T-helper 1 cell treated with Interleukin-12 subunit alpha and Interleukin-12 subunit beta and Interleukin-4 antibody, amounts not matched to agents 30 ng/mL and 1 ng/mL, for 36 hours (primary cell): Measurements from ENCODE around the gene MAP3K21. TPM values are rescaled to one million over a fixed set of nuclear protein-coding genes. Genes with fewer than 3 reads are reported as not detected.

Source experiments
- intact Hi-C: fragments of 100-400 bp; cut with micrococcal nuclease; formaldehyde crosslinking; loops from one replicate; pipeline ENCODE4 v1.15.1; 2024
- total RNA-seq: library from RNA; stranded (reverse); gene quantifications from 2 replicates; pipeline ENCODE4 v1.2.3, GENCODE V29; 2022

The MAP3K21 gene
- total RNA-seq, 1 donor from 2014 or later: 0.91 TPM

GRCh38 chr1:233320023-233320422 lies 7.5 kb upstream of the MAP3K21 start:
- intact Hi-C loops: no loop called here

GRCh38 chr1:233323718-233324117 lies 3.8 kb upstream of the MAP3K21 start:
- intact Hi-C loops: no loop called here

DNA sequence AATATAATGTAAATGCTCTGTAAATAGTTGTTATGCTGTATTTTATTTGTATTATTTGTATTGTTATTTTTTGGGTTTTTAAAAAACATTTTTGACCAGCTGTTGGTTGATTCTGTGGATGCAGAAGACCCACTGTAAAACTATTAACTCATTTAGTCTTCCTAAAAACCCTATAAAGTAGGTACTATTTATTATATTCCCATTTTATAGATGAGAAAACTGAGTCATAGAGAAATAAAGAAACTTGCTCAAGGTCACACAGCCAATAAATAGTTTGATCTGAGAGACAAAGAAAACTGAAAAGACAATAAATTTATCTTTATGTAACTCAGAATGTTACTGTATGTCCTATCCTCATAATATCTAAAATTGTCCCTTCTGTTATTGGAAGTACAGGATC lies 1.2 kb upstream of the MAP3K21 start:
- intact Hi-C loops: no loop called here

DNA sequence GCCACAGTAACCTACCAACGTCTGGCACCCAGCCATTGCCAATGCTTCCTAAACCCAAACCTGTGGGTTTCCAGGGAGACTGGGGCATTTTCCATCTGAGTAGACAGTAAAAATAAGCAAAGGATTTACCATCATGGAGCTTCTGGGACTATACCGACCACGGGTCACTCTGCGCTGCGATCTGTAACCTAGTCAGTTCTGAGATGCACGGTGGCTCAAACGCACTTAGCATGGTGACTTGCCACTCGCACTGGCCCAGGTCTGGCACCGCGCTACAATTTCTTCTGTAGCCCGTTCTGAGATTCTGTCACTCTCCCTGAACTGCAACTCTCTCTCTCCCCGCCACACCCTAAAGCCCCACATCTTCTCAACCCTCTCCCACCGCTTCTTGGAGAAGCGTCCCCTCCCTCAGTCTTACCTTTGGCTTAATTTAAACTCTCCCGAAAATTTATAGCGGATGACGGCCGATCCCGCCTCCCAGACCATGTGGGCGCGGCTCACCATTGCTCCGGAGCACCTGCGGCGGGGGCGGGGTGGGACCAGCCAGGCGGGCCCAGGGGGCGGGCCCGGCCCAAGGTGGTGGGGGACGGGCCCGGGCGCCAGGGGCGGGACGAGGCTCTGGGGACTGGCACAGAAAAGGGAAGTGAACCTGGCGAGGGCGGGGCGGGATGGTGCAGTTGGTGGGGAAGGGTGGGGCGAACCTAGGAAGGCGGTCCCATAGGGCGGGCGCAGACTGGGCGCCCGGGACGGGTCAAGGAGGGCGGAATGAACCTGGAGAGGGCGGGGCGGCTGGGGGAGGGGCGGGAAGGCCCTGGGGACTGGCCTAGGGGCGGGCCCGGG lies 493 bp upstream of the MAP3K21 start:
- intact Hi-C loops: loop anchor here (1.0 kb wide), 3 partner anchors 32 to 377 kb away; partner anchors contain the start of genes NTPCR and PCNX2

DNA sequence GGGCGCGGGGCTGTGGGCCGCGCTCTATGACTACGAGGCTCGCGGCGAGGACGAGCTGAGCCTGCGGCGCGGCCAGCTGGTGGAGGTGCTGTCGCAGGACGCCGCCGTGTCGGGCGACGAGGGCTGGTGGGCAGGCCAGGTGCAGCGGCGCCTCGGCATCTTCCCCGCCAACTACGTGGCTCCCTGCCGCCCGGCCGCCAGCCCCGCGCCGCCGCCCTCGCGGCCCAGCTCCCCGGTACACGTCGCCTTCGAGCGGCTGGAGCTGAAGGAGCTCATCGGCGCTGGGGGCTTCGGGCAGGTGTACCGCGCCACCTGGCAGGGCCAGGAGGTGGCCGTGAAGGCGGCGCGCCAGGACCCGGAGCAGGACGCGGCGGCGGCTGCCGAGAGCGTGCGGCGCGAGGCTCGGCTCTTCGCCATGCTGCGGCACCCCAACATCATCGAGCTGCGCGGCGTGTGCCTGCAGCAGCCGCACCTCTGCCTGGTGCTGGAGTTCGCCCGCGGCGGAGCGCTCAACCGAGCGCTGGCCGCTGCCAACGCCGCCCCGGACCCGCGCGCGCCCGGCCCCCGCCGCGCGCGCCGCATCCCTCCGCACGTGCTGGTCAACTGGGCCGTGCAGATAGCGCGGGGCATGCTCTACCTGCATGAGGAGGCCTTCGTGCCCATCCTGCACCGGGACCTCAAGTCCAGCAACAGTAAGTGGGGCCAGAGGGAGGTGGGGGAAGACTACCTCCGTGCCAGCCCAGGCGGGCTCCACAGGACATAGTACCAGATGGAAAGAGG lies 808 bp downstream of the MAP3K21 start:
- intact Hi-C loops: no loop called here

- intact Hi-C loops: no loop called here
Measured at GRCh38 chr1:233331676-233332519, 4.4 kb downstream of the MAP3K21 start.

DNA sequence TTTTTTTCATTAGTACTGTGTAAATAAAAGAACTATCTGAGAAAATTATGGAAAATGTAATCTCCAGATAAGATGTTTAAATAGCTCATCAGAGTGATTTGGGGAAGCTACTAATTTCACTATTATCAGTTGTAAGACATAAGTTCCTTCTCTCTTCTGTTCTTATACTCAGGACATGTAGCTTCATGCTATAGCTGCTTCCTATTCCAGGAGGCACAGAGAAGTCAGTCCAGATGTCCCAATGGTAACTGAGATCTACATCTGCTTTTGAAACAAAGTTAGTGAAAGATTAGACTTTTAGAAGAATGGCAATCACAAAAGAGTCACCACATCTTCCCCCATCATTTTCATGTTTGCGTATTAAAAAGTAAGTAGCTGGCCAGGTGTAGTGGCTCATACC lies 5.6 kb downstream of the MAP3K21 start:
- intact Hi-C loops: no loop called here

DNA sequence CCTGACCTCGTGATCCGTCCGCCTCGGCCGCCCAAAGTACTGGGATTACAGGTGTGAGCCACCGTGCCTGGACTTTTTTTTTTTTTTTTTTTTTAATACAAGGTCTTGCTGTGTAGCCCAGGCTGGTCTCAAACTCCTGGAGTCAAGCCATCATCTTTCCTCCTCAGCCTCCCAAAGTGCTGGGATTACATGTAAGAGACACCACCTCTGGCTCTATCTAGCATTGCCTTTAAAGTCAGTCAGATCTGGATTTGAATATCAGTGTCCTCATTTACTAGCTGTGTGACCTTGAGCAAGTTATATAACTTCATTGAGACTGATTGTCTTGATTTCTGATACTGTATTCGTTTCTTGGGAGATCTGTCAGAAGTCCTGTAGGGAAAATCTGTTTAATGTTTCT lies 6.6 kb downstream of the MAP3K21 start:
- intact Hi-C loops: no loop called here

GRCh38 chr1:233336554-233337456 lies 9.3 kb downstream of the MAP3K21 start:
- intact Hi-C loops: no loop called here

DNA sequence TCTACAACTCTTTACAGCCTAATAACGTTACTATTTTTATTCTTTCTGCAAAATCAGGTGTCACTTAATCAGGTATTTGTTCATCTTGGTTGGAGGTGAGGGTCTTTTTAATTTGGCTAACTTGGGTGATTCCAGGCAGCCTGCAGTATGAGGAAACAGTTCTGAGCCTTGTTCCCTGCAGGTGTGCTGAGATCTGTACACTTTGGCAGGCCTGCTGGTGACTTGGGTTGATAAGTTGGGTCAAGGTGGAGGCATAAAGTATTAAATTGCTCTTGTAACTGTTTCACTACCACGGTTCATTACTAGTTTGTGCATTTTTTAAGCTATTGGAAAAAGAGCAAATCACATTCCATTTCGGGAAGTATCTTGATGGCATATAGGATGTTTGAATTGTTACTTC lies 10.0 kb downstream of the MAP3K21 start:
- intact Hi-C loops: no loop called here

DNA sequence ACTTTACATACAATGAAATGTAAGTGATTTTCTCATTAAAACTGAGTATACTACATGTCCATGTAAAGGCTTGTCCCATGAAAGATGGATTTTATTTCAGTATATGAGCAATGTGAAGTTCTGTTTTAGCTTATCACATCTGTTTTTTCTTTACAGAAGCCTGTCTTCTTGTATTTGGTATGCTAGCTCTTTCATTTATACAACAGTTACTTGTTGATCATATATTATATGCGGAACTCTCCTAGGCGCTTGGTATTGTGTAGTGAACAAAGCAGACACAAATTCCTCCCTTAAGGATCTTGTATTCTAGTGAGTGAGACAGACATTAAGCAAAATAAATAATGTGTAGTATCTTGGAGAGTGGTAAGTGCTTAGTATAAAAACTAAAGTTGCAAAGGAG lies 10.6 kb downstream of the MAP3K21 start:
- intact Hi-C loops: no loop called here

- intact Hi-C loops: no loop called here
Measured at GRCh38 chr1:233340031-233340555, 12.6 kb downstream of the MAP3K21 start.

DNA sequence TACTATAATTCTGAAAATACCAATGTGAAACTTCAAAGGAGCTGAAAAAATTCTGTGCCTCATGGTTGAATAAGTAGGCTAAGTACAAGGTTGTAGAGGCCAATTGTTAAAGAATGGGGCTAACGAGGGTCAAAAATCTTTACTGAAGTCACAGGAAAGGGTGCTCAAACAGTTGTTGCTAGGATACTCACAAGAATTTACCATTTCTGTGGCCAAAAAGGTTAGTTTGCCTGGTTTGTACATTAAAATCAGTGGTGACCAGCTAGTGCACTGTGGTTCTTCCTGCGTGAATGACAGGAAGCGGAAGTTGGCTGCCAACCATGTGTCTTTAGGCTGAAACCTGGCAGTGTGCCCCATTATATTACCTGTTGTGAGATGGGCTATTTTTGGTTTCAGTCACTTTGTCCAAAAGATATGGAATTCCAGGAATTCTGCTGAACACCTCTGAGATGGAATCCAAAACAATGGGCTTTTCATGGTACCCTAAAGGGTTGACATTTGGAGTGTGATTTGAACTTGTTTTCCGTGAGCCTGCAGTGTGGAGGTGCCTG lies 13.5 kb downstream of the MAP3K21 start:
- intact Hi-C loops: no loop called here

DNA sequence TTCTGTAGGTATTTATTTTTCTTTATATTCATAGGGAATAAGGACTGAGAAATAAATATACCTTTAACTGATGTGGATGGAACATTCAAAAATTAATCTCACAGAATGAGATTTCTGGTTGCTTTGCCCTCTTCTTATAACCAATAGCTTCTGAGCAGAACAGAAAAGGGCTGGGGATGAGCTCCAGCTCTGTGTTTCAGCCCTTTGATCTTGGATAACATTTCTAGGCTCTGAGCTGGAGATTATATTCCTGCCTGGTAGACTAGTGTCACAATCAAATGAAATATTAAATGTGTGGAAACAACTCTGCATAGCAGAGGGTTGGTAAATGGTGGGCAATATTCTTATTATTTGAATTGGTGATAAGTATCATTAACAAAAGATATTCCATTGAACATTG lies 14.6 kb downstream of the MAP3K21 start:
- intact Hi-C loops: no loop called here

DNA sequence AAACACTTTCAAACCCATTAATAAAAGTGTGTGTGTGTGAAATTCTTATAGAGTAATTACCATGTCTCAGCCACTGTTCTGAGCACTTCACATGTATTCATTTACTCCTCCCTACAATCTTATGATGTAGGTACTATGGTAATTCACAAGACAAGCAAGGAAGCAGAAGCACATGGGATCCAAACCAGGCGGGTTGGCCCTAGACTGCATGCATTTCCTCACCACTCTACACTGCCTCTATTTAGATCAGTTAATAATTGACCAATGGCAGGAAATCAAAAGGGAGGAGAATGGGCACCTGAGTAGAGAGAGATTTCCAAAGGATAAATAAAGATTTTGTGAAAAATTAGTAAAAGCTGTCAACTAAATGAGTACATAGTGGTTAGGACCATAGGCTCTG lies 15.7 kb downstream of the MAP3K21 start:
- intact Hi-C loops: no loop called here

- intact Hi-C loops: loop anchor here (5.0 kb wide), 1 partner anchor 1645 kb away; no protein-coding TSS in a partner anchor
Measured at GRCh38 chr1:233347338-233347737, 19.8 kb downstream of the MAP3K21 start.

DNA sequence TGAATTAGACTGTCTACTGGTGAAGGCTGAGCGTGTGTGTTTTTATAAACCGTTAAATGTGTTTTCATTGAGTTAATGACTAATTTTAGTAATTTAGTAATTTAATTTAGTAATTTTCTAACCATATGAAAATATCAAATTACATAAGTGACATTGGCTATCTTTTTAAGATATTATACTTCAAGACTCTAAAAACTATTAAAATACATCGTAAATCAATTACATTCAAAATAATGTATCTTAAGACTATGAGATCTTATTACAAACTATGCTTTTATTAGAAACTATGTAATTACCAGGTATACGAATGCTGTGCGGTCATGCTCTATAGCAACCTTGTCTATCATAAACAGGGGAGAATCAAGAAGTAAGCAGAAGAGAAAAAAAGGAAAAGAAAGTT lies 21.6 kb downstream of the MAP3K21 start:
- intact Hi-C loops: loop anchor here (5.0 kb wide), 1 partner anchor 1647 kb away; no protein-coding TSS in a partner anchor

DNA sequence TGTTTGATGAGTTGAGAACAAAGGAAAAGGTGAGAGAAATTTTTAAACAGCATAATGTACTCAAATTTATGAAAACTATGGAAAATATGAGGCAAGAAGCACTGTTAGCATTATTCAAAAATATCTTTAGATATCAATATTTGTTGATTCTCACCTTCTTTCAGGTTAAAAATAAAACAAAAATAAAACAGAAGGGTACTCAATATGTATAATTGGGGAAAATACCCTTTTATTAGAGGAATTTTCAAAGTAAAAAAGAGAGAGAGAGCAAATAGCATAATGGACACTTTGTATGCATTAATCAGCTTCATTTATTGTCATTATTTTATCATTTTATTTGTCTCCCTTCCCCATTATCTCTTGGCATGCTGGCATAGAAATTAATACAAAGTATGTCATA lies 27.5 kb downstream of the MAP3K21 start:
- intact Hi-C loops: no loop called here

GRCh38 chr1:233355841-233356704 lies 28.5 kb downstream of the MAP3K21 start:
- intact Hi-C loops: no loop called here
